ENCODE measurements around the gene ZNF423.
"Not testable (repeated sequence)": the region's sequence is repeated elsewhere in the genome, so short reads cannot be mapped to it uniquely, and the experiment has no call there.

ZNF423 gene

DNA sequence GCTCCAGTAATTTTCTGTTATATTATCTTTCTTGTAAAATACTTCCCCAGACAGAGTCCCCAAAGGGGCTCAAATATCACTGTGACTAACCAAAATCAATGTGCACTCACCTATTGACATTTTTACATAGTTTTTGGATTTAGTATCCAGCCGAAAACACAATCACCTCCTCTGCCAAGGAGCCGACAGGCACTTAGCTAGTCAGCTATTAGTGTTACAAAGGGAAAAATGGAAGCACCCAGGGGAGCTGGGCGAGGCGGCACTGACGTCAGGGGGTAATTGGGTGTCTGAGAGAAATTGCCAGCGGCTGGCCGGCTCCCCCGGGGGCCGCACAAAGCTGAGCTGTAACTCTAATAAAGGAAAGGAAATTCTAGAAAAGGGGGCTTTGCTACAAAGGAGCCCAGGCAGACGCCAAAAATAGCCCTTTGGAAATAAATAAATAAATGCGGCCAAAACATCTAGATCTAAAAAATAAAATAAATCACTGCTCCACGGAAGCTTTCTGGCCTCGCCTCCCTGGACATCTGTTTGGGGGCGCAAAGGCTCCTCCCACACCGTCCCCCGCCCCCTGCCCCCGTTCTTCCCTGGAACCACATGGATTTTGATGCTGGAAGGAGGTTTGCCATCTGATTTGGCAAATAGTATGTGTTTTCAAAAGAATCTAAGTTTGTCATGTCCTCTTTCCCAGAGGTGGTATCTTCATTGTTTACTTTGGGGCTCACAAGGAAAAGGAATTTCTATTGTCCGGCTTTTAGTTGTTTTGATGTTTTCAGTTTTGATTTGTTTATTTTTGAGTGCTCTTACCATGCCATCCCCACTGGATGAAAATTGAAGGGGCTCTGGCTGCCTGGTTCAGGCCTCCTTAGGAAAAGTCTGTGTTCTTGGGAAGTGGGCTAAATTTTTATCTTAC lies 156.7 kb downstream of the ZNF423 start:
- no peak for DNase-seq (ENCODE audit: low read depth in 1 of 2, low spot score in 1 of 2)

GRCh38 chr16:49698453-49698815 lies 157.5 kb downstream of the ZNF423 start:
- DNase-seq (ENCODE audit: low read depth in 1 of 2, low spot score in 1 of 2): no peak

GRCh38 chr16:49697631-49698452 lies 158.1 kb downstream of the ZNF423 start:
- DNase-seq (ENCODE audit: low read depth in 1 of 2, low spot score in 1 of 2): no peak

DNA sequence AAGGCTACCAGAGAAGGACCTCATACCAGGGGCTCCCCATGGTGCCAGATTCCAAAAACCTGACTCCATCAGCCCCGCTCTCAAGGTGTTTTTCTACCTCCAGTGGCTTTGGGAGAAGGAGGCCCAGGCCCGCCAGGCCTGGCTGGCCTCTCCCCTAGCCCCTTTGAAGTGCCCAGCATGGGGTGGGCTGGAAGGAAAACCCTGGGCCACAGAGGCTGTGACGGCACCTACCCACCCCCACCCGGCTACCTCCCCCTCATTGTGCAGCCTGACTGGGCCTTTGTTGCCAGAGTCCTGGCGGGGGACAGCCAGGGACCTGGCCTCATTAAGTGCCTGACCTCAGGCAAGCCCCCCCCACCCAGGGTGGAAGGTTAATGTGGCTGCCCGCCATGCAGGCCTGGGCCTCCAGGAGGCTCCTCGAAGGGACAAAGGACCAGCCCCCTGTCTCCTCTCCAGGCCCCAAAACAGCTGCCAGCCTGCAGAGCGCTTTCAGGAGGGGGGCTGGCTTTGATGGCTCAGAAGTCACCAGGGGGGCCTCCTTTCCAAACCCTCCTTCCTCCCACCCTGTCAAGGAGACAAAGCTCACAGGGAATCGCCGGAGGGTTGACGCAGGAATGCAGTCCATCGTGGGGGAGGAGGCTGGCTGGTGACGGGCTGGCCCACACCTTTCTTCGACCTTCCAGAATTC lies 159.4 kb downstream of the ZNF423 start:
- no peak for DNase-seq (ENCODE audit: low read depth in 1 of 2, low spot score in 1 of 2)

DNA sequence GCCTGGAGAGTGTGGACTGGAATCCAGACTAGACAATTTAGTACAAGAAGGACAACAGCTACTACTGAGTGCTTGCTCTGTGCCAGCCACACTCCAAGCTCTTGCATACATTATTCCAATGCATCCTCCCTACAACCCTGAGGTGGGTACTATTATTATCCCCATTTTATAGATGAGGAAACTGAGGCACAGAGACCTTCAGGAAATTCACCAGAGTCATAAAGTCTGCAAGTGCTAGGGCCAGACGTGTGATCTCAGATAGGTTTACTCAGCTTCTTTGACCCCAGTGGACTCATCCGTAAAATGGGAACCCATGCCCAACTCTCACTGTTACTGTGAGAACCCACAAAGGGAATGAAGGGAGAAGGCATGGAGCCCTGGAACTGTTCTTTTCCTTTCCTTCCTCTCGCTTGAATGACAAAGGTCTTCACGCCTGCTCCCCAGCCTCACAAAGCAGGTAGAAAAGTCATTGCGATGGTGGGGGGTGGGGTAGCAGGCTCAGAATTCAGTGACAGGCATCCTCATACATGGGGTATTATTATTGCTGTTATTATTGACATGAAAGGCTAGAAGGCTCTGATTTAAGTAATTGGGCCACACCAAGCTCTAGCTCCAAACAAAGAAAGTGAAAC lies 160.0 kb downstream of the ZNF423 start:
- no peak for DNase-seq (ENCODE audit: low read depth in 1 of 2, low spot score in 1 of 2)

GRCh38 chr16:49693445-49693844 lies 162.5 kb downstream of the ZNF423 start:
- no peak for DNase-seq (ENCODE audit: low read depth in 1 of 2, low spot score in 1 of 2)

- no peak for DNase-seq (ENCODE audit: low read depth in 1 of 2, low spot score in 1 of 2)
Observed at GRCh38 chr16:49690778-49691177, 165.1 kb downstream of the ZNF423 start.

- DNase-seq (ENCODE audit: low read depth in 1 of 2, low spot score in 1 of 2): no peak
Observed at GRCh38 chr16:49688036-49688697, 167.7 kb downstream of the ZNF423 start.

DNA sequence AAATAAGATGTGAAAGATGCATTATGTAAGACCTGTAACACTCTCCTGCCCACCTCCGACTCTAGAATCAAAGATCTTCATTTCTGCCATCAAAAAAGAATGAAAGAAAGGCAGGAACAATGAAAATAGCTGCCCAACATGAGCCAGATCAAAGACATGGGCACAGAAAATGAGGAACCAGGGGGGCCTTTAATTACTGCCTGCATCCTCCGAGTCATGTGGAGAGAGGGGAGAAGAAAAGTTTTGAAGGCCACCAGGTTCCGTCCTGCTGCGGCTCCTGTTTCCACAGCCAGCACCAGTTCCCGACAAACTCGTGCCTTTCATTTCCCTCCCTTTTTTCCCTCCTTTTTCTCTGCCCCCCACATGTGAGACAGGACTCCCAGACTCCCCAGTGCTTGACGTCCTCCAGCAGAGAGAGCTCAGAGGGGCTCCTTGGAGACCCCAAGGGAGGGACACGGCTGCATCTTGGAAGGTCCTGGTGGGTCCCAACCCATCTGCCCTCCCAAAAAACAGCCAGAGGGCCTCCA lies 168.4 kb downstream of the ZNF423 start:
- no peak for DNase-seq (ENCODE audit: low read depth in 1 of 2, low spot score in 1 of 2)

DNA sequence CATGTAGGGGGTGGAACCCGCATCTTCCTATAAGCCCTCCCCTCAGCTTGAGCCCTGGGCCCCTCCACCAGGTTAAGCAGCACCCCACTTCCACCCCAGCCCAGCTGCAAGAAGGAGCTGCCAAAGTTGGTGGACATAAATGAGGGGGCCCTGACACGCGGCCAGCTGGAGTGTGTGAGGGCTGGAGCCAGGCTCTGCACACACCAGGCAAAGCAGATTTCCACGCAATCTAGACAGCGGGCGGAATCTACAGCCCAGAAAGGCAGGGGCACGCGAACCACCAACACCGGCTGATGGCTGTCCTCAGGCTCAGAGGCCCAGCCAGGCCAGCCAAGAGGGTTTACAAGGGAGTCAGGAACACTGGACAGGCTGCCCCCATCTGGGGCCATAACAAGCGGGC lies 171.2 kb downstream of the ZNF423 start:
- no peak for DNase-seq (ENCODE audit: low read depth in 1 of 2, low spot score in 1 of 2)

DNA sequence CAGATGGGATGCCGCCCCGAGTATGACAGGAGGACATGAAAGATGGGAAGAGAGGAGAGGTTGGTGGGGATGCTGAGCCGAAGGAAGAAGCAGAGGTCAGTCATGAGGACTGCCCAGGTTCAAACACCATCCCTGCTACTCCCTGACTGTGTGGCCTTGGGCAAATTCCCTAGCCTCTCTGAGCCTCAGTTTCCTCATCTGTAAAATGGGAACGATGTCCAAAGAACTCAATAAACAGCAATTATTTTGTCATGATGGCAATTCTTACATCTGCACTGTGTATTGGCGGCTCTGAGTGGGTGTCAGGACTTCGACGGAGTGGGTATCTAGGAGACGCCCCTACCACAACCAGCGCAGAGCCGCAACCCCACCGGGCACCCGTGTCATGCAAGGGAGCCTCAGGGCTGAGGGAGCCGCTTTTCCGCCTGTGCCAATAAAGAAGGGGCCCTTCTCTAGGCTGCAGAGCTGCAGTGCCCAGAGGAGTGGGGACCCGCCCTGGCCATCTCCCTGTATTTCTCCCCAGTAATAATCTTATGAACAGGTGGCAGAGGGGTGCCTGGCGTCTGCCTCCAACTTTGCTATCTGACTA lies 173.2 kb downstream of the ZNF423 start:
- DNase-seq (ENCODE audit: low read depth in 1 of 2, low spot score in 1 of 2): no peak

GRCh38 chr16:49681217-49681883 lies 174.6 kb downstream of the ZNF423 start:
- no peak for DNase-seq (ENCODE audit: low read depth in 1 of 2, low spot score in 1 of 2)

GRCh38 chr16:49679095-49679494 lies 176.8 kb downstream of the ZNF423 start:
- DNase-seq (ENCODE audit: low read depth in 1 of 2, low spot score in 1 of 2): no peak

- DNase-seq (ENCODE audit: low read depth in 1 of 2, low spot score in 1 of 2): not testable (repeated sequence)
Observed at GRCh38 chr16:49677661-49678060, 178.3 kb downstream of the ZNF423 start.

DNA sequence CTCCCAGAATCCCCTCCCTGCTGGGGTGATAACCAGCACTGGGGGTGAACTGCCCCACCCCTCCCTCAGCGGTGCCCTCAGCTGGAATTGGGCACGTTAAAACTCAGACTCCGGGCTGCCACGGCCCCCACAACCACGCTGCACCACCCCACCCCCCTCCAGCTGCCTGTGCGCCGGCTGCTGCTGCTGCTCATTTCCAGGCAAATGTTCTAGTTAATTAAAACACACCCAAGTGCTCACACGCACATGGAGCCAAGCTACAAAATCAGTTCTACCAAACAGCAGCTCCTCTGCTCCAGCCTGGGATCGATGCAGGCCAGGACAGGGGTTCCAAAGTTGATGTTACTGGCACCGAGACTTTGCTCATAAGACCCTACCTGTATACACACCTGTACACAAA lies 180.5 kb downstream of the ZNF423 start:
- DNase-seq (ENCODE audit: low read depth in 1 of 2, low spot score in 1 of 2): no peak

DNA sequence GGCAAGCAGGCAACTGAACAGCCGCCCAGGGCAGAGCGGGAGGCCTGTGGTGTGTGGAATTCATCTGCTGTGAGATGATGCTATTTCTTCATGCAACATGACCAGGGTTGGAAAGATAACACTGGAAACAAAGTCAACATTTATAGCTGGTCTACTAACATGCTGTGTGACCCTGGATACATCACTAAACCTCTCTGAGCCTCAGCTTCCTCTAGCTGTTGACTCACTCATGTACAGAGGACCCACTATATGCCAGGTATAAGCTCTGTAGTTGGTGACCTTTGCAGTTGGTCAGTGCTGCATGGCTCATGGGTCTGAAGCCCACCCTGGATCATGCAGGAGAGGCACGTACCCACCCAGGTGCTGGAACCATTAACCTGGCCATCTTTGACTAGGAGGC lies 180.9 kb downstream of the ZNF423 start:
- no peak for DNase-seq (ENCODE audit: low read depth in 1 of 2, low spot score in 1 of 2)

DNA sequence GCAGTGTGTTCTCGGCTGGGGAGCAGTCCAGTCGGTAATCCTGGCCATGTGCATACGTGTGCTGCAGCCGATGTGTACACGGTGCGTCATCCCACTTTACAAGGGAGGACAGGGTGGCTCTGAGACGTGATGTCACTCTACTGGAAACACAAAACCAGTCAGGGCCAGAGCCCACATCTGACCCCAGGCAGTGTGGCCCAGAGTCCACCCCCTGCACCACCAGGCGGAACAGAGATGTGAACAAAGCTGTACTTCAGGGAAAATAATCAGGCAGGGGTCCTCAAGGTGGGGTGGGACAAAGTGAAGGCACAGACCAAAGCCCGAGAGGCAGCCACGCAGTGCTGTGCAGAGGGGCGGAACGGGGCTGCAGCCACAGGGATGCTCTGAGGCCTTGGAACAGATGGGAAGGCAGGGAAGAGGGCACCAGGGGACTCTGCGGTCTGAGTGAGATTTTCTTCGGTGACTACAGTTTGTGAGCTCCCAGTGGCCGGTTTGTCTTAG lies 181.5 kb downstream of the ZNF423 start:
- no peak for DNase-seq (ENCODE audit: low read depth in 1 of 2, low spot score in 1 of 2)

DNA sequence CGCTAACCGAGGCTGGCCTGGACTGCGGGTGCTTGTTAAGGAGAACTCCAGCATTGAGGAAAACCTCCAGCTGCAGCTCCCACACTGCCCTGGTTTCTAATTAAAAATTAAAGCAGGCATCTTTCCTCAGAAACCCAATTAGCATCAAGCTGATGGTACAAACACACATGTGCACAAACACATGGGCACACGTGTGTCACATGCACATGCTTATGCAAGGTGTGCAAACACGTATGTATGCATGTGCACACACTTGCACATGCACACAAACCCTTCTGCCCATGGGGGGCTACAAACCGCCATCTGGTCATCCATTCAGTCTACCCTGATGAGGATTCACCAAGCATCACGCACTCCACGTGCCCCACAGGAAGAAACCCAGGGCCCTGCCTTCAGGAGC lies 182.5 kb downstream of the ZNF423 start:
- no peak for DNase-seq (ENCODE audit: low read depth in 1 of 2, low spot score in 1 of 2)

GRCh38 chr16:49672753-49673152 lies 183.2 kb downstream of the ZNF423 start:
- DNase-seq (ENCODE audit: low read depth in 1 of 2, low spot score in 1 of 2): no peak

All from activated T-helper 1 cell treated with anti-CD3 and anti-CD28 coated beads, Interleukin-2, amount 50 U/mL, for 16 hours (primary cell).